Gastrocnemius medialis (tissue), 4 donors: ENCODE data around the gene ALKBH1.

Source experiments
- CTCF ChIP-seq, 5 experiments: fragments of 450-650 bp in 3 of 5; fragments of 200-600 bp in 2 of 5; sonication (generic) in 2 of 5; IDR thresholded peaks in 4 of 5; conservative IDR thresholded peaks in 1 of 5; 1 replicate in 4 of 5; 2 replicates in 1 of 5; pipeline ENCODE4 v1.5.1; 2016 to 2019; ENCODE audit warnings: antibody characterized with exemption in 5 of 5, mild to moderate bottlenecking in 3 of 5, moderate library complexity in 3 of 5
- POLR2A ChIP-seq, 2 donors: fragments of 450-650 bp; IDR thresholded peaks; one replicate each; pipeline ENCODE4 v1.6.1; 2017; ENCODE audit warnings: antibody characterized with exemption in 2 of 2, mild to moderate bottlenecking in 2 of 2, moderate library complexity in 2 of 2

GRCh38 chr14:77738559-77739250, 30.9 kb upstream of the ALKBH1 start:
- no peak for TF ChIP-seq POLR2A (IDR thresholded peaks at IDR 0.05)
- no peak for TF ChIP-seq CTCF (IDR thresholded peaks at IDR 0.05 in 4 of 5, conservative IDR thresholded peaks at IDR 0.05 in 1 of 5)
